ENCODE results near the gene C5orf34.
"Not testable (repeated sequence)": the region's sequence is repeated elsewhere in the genome, so short reads cannot be mapped to it uniquely, and the experiment has no call there.

The C5orf34 gene

DNA sequence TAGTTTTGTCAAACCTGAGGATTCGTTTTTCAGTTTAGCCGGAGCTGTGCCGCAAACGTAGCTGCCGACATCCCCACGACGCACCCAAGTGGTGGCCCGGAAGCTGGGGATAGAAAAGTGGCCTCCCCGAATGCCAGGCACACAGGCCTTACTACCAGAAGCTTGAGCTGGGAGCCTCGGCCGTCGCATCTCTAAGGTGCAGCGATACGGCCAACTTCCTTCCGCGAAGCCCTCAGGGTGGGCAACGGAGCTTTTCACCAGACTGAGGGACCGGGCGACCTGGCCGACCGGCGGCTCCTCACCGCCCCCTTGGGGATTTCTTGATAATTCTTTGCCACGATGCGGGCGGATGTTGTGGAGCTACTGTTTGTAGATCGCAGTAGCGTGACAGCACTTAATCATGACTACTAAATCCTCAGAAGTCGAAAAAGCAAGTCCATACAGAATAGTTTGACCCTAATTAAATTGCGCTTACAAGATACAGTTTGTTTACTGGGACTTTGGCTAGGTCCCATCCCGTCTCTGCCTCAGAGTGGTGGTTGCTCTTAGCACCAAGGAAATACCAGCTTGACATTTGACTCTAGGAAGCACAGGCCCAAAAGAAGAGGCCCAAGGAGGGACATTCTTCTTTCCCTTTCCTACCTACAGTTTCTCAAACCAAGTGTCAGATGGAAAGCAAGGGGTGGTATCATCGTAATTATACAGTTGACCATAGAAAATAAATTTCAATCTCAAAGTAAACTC, 30.7 kb downstream of the C5orf34 start:
- Mint-ChIP-seq H3K4me3 (peak overlapping the region; percentile 99), H3K36me3 (ENCODE audit: low read depth) (peaks cover 30% of the 10 kb centered on the region), H3K9me3 (no peaks in the 10 kb centered on the region), H3K27me3 (no peaks in the 10 kb centered on the region), H3K4me1 (ENCODE audit: low read depth) (peaks cover 59% of the 10 kb centered on the region), H3K27ac (peak overlapping the region; percentile 100)

GRCh38 chr5:43483298-43484105, 31.4 kb downstream of the C5orf34 start, which contains the start of gene TMEM267:
TSS of gene TMEM267 (minus strand) at chr5:43483865. CDS start at chr5:43453969, 29,896 bp downstream.
- Mint-ChIP-seq H3K27me3 (no peaks in the 10 kb centered on the region), H3K9me3 (no peaks in the 10 kb centered on the region), H3K36me3 (ENCODE audit: low read depth) (peaks cover 27% of the 10 kb centered on the region), H3K4me3 (peak within 1 kb of the TSS; percentile 99), H3K27ac (peak within 1 kb of the TSS; percentile 100), H3K4me1 (ENCODE audit: low read depth) (peaks cover 61% of the 10 kb centered on the region)

- Mint-ChIP-seq H3K4me1 (ENCODE audit: low read depth) (peaks cover 64% of the 10 kb centered on the region), H3K27me3 (no peaks in the 10 kb centered on the region), H3K27ac (peak overlapping the region; percentile 100), H3K36me3 (ENCODE audit: low read depth) (peaks cover 27% of the 10 kb centered on the region), H3K4me3 (peak overlapping the region; percentile 99), H3K9me3 (no peaks in the 10 kb centered on the region)
These were observed 32.3 kb downstream of the C5orf34 start for GRCh38 chr5:43482490-43483297.

DNA sequence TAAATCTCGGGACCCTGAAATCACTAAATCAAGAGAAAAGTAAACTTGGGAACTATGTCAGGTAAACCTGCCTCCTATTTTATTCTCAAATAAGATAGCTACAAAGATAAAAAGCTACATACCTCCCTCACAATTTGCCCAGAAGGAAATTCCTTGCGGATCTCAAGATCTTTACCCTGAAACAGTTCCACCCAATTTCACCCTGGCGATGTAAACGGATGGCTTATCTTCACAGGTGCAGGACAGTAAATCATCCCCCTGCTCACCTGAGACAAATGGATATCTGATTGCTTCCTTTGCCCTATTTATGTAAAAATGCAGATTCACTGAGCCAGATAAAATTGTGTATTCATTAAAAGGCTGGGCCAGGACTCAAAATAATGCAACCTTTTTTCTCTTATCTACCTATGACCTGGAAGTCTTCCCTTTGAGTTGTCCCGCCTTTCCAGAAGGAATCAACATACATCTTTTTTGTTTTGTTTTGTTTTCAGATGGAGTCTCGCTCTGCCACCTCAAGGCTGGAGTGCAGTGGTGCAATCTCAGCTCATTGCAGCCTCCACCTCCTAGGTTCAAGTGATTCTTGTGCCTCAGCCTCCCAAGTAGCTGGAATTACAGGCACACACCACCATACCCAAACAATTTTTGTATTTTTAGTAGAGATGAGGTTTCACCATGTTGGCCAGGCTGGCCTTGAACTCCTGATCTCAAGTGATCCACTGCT, 45.1 kb downstream of the C5orf34 start:
- Mint-ChIP-seq H3K36me3 (ENCODE audit: low read depth) (peaks cover 85% of the 10 kb centered on the region), H3K4me1 (ENCODE audit: low read depth) (peaks cover 9% of the 10 kb centered on the region), H3K27me3 (no peaks in the 10 kb centered on the region), H3K27ac (no peak overlapping the region), H3K4me3 (no peak overlapping the region), H3K9me3 (peaks cover 37% of the 10 kb centered on the region)

DNA sequence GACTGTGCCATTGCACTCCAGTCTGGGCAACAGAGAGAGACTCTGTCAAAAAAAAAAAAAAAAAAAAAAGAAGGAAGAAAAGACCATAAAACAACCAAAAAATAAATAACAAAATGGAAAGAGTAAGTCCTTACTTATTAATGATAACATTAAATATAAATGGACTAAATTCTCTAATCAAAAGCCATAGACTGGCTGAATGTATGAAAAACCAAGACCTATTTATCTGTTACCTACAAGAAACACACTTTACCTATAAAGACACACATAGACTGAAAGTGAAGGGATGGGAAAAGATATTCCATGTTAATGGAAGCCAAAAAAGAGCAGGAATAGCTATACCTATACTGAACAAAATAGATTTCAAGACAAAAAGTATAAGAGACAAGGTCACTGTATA, 47.8 kb downstream of the C5orf34 start:
- H3K4me3 Mint-ChIP-seq, result no peak overlapping the region
- peaks cover 27% of the 10 kb centered on the region for H3K9me3 Mint-ChIP-seq
- H3K27ac Mint-ChIP-seq, result no peak overlapping the region
- no peaks in the 10 kb centered on the region for H3K27me3 Mint-ChIP-seq
- H3K4me1 Mint-ChIP-seq (ENCODE audit: low read depth), result no peaks in the 10 kb centered on the region
- H3K36me3 Mint-ChIP-seq (ENCODE audit: low read depth), result peaks cover 72% of the 10 kb centered on the region

DNA sequence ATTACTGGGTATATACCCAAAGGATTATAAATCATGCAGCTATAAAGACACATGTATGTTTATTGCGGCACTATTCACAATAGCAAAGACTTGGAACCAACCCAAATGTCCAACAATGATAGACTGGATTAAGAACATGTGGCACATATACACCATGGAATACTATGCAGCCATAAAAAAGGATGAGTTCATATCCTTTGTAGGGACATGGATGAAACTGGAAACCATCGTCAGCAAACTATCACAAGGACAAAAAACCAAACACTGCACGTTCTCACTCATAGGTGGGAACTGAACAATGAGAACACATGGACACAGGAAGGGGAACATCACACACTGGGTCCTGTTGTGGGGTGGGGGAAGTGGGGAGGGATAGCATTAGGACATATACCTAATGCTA, 49.5 kb downstream of the C5orf34 start:
- not testable (repeated sequence) for H3K27ac Mint-ChIP-seq; H3K4me1 Mint-ChIP-seq (ENCODE audit: low read depth); H3K27me3 Mint-ChIP-seq; H3K4me3 Mint-ChIP-seq
- H3K36me3 Mint-ChIP-seq (ENCODE audit: low read depth), result peaks cover 67% of the 10 kb centered on the region
- peaks cover 26% of the 10 kb centered on the region for H3K9me3 Mint-ChIP-seq

DNA sequence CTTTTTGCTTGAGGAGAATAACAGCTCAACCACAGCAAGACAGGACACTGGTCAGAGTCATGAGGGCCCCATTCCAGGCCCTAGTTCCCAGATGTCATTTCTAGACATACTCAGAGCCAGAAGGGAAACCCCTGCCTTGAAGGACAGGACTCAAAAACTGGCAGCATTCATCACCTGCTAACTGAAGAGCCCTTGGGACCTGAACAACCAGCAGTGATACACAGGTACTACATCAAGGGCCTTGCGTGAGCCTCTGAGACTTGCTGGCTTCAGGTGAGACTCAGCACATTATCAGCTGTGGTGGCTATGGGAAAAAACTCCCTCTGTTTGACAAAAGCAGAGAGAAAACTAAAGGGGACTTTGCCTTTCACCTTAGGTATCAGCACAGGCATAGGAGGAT, 53.9 kb downstream of the C5orf34 start:
- Mint-ChIP-seq H3K27me3 (no peaks in the 10 kb centered on the region), H3K4me3 (no peak overlapping the region), H3K9me3 (peaks cover 15% of the 10 kb centered on the region), H3K36me3 (ENCODE audit: low read depth) (peaks cover 63% of the 10 kb centered on the region), H3K27ac (no peak overlapping the region), H3K4me1 (ENCODE audit: low read depth) (peaks cover 3% of the 10 kb centered on the region)

- H3K4me3 Mint-ChIP-seq, result no peak overlapping the region
- H3K9me3 Mint-ChIP-seq, result peaks cover 12% of the 10 kb centered on the region
- no peak overlapping the region for H3K27ac Mint-ChIP-seq
- peaks cover 80% of the 10 kb centered on the region for H3K36me3 Mint-ChIP-seq (ENCODE audit: low read depth)
- H3K4me1 Mint-ChIP-seq (ENCODE audit: low read depth), result peaks cover 3% of the 10 kb centered on the region
- H3K27me3 Mint-ChIP-seq, result no peaks in the 10 kb centered on the region
These were observed 58.4 kb downstream of the C5orf34 start for GRCh38 chr5:43456556-43456955.

DNA sequence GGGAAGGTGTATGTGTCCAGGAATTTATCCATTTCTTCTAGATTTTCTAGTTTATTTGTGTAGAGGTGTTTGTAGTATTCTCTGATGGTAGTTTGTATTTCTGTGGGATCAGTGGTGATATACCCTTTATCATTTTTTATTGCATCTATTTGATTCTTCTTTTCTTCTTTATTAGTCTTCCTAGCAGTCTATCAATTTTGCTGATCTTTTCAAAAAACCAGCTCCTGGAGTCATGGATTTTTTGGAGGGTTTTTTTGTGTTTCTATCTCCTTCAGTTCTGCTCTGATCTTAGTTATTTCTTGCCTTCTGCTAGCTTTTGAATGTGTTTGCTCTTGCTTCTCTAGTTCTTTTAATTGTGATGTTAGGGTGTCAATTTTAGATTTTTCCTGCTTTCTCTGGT, 73.4 kb downstream of the C5orf34 start:
- Mint-ChIP-seq H3K36me3 (ENCODE audit: low read depth) (peaks cover 36% of the 10 kb centered on the region), H3K9me3 (peaks cover 35% of the 10 kb centered on the region)
- not testable (repeated sequence) for H3K4me3 Mint-ChIP-seq; H3K27me3 Mint-ChIP-seq; H3K27ac Mint-ChIP-seq; H3K4me1 Mint-ChIP-seq (ENCODE audit: low read depth)

- H3K27me3 Mint-ChIP-seq, result no peaks in the 10 kb centered on the region
- H3K4me1 Mint-ChIP-seq (ENCODE audit: low read depth), result no peaks in the 10 kb centered on the region
- peaks cover 25% of the 10 kb centered on the region for H3K9me3 Mint-ChIP-seq
- H3K27ac Mint-ChIP-seq, result no peak overlapping the region
- H3K36me3 Mint-ChIP-seq (ENCODE audit: low read depth), result no peaks in the 10 kb centered on the region
- H3K4me3 Mint-ChIP-seq, result no peak overlapping the region
These were observed 77.8 kb downstream of the C5orf34 start for GRCh38 chr5:43437062-43437660.

All from stimulated activated naive CD8-positive, alpha-beta T cell treated with anti-CD3 and anti-CD28 coated beads, Interleukin-15, Interleukin-2, amounts not matched to agents 100 ng/mL and 50 ng/mL, for 24 hours (primary cell).